RPMI8226 (cell line): Measurements from ENCODE around the gene FNDC3B.
"Not testable (repeated sequence)": the region's sequence is repeated elsewhere in the genome, so short reads cannot be mapped to it uniquely, and the experiment has no call there.

Source experiments
- DNase-seq: peaks from one replicate; pipeline ENCODE4 v3.0.0-alpha.2; 2015

The FNDC3B gene

DNA sequence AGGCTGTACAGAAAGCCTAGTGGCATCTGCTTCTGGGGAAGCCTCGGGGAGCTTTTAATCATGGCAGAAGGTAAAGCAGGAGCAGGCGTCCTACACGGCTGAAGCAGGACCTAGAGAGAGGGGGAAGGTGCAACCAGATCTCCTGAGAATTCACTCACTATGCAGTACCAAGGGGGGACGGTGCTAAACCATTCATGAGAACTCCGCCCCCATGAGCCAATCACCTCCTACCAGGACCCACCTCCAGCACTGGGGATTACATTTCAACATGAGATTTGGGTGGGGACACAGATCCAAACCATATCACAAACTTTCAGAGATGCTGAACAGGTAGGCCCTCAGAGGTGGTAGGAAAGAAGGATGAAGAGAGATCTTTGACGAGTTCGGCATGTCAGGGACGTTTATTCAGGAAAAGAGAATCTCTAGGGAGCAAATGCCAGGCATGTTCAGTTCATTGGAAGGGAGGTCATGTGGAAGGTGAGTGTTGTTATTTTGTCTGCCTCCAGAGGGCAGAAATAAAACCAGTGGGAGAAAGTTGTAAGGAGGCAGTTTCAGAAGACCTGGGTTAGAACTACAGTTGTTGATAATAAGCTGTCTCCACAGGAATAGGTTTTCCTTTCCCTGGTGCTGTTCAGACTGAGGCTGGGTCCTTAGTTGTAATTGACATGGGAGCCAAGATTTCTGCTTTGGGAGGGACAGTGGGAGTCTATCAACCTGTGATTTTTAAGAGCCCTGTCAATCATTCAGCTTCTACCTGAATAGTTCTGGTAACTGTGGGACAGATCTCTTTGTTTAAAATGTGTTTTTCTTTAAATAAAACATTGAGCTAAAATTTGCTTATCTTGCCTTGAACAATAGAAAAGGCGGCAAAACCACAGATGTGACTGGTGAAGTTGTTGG is 4.3 kb upstream of the FNDC3B start:
- peak; percentile 66 for DNase-seq

DNA sequence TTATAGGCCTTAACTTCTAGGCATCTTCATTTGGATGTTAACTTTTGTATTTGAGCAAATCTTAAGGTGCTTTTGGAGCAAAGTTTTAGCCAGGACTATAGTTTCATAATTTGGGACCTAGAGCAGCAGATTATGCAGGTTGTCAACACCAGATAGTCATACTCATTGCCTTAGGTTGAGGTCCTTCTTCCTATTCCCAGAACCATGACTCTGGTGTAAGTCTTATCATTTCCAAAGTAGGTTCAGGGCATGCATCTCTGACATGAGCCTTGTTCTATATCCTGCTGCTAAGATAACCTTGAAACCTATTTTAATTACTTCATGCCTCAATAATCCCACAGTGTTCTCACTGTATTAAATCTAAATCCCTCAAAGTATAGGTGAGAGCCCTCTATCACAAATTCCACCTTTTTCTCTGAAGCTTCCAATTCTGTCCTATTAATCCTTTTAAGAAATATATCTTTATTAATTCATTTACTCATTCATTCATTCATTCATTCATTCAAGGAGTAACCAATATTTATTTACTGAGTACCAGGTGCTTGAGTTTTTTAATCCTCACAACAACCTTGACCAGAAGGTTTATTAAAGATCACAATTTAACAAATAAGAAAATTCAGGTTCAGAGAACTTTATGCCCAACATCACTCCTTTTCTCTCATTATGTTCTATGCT is 2.7 kb upstream of the FNDC3B start:
- no peak for DNase-seq

DNA sequence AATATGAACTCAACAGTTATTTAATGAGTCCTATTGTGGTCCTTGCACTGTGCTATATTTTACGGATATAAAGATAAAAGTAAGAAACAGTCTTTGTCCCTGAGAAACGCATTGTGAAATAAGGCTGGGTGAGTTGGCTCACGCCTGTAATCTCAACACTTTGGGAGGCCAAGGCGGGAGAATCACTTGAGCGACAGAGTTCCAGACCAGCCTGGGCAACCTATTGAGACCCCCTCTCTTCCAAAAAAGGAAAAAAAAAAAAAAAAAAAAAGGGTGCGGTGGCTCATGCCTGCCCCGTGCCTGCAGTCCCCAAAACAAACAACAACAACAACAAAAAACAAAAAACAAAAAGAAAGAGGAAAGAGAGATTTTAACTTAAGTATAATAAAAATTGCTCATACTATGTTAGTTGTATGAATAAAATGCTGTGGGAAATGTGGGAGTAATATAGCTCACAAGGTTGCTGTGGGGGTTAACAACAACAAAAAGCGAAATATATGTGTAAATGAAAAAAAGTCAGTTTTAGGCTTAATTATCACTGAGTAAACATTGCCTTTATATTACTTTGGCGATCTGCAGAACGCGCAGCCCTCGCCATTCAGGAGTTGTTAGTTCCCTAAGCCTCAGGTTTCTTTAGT is 461 bp upstream of the FNDC3B start:
- no peak for DNase-seq

DNA sequence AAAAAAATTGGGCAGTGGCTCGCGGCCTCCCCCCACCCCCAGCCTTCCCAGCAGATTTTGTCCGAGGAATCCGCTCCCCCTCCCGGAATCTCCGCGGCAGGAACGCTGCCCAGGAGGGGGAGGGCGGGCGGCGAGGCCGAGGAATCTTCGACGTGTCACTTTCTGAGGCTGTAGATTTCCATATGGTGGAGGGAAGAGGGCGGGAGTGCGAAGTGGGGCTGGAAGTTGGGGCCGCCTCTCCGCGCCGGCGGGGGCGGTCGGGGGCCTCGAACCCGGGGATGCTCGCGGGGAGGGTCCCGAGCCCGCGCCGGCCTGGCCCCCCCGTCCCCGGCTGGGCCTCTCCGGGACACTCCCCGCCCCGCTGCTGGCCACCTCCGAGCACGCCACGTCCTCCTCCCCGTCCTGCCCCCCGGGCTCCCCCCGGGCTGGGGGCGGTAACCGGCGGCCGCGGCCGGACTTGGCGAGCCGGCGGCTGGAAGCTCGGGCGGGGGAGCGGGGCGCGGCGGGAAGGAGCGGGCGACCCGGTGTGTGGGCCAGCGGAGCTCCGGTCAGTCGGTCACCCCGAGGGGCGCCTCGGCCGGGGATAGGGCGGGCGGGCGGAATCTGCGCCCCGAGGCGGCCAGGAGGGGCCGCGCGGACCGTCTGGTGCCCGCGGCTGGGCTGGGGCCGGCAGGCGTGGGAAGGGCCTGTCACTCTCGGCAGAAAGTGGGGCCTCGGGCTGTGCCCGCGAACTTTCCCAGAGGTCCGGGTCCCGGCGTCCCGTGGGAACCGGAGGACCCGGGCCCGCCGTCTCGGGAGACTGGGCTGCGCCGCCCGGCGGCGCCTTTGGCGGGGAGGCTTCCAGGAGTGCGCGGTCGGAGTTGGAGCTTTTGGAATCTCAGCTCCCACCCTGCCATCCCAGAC is 951 bp downstream of the FNDC3B start:
- peak; percentile 70 for DNase-seq

DNA sequence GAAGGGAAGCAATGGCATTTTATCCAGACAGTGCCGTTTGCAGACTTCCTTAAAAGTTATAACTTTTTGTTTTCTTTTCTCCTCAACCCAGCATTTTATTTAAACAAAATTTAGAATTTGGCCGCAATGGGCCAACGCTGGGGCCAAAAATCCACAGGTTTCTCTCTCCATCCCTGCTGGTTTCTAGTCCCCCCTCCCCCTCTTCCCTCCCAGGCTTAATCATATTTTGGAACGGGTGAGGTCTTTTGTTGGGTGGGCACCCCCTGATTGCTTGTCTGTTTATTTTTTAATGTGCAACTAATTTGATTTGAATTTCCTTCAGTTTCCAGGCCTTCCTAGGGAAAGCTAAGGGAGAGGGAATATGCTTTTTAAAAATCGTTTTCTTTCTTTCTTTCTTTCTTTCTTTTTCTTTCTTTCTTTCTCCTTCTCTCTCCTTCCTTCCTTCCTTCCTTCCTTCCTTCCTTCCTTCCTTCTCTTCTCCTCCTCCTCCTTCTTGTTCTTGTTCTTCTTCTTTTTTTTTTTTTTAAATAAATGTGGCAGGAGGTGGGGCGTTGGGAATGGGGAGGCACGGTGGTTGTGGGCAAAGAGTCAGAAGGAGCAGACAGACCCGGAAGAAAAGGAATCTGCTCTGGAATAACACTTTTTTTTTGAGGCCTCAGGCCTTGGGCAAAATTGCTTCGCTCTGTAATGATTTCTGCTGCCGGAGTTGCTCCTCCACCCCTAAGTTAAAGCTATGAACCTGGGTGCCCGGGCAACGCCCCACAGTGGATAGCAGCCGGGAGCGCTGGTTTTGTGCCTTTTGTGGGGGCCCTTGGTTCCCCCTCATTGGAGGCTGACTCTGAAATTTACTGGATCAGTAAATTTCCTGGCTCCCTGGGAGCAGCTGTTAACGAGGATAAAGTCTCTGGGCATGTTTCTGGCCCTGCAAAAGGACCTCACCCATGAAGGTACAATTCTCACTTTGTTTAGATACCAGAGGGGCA is 1.9 kb downstream of the FNDC3B start:
- peak; percentile 42 for DNase-seq

DNA sequence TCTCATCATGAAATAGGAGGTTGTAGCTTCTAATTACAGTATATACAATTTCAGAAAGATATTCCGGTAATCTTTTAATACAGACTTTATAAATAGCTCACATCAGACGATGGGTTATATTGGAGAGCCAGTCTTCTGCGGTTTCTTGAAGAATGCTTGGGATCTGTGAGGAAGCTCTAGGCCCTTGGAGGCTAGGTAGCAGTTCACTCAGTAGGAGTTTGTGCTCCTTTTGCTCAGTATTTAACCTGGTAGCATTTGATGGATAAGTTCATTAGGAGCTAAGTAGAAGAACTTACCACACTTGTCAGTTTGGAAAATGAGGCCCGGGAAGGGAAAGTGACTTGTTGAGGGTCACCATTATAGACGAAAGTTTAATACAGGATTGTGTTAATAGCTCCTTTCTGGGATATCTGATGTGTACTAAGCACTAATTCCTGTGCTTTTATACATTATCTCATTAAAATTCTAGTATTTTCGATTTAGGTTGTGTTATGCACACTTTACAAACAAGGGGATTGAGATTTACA is 2.8 kb downstream of the FNDC3B start:
- no peak for DNase-seq

DNA sequence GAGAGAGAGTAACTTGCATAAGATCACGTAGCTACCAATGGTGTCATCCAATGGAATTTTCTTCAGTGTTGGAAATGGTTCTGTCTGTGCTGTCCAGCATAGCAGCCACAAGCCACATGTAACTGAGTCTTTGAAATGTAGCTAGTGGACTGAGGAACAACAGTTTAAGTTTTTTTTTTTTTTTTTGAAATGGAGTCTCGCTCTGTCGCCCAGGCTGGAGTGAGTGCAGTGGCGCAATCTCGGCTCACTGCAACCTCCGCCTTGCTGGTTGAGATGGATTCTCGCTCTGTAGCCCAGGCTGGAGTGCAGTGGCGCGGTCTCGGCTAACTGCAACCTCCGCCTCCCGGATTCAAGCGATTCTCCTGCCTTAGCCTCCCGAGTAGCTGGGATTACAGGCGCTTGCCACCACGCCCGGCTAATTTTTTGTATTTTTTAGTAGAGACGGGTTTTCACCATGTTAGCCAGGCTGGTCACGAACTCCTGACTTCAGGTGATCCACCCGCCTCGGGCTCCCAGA is 3.3 kb downstream of the FNDC3B start:
- not testable (repeated sequence) for DNase-seq

DNA sequence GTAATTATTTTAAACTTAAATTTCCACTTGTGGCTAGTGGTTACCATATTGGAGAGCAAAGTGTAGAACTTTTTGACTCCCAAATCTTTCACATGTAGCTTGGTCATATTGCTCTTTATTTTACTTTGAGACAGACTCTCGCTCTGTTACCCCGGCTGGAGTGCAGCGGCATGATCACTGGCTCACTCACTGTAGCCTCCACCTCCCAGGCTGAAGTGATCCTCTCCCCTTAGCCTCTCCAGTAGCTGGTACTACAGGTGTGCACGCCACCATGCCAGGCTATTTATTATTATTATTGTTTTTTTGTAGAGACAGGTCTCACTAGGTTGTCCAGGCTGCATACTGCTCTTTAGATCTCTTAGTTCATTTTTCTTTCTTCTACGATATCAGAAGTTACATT is 3.9 kb downstream of the FNDC3B start:
- DNase-seq = no peak

DNA sequence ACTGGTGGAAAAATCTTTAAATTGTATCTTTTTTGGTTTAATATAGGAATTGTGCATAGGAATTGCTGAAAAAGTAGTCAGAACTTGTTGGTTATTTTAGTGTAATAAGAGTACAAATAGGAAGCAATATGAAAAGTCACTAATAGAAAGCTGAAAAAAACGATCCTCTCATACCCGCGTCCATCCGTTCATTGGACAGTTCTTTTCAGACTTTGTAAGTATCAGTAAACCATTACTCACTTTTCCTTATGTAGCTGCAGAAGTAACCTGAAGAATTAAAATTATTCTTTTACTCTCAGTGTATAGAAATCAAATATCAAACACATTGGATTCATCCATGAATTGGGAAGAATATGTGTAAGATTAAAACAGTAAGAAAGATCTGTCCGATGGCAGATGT is 4.4 kb downstream of the FNDC3B start:
- DNase-seq = peak; percentile 34

DNA sequence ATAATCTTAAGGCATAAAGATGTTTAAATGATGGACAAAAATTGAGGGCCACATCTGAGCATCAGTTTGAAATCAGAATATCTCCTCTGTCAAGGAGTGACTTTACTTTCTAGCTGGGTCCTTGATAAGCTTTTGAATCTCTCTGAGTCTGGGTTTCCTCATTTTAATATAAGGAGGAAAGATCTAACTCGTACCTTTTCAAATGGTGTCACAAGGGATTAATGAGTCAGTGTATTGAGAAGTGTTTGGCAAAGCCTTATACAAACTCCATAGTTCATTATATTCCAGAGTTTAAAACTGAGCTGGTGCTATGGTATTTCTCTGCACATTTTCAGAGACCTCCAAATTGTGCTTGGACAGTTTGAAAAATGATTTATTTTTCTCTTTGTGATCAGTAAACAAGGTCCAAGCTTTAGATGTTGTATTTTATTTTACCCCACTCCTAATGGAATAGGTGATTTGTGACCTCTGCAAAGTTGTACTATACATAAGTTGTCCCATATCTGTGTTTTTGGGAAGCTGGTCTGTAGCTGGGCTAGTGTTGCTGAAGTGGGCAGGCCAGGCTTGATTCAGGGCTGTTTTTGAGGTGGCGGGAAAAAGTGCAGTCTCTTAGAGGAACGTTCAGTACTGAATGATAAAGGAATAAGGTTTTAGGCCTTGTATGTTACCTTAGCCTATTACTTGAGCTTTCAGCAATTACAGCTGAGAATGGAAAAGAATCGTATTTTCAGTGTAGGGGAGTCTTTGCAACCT is 5.6 kb downstream of the FNDC3B start:
- DNase-seq = no peak

DNA sequence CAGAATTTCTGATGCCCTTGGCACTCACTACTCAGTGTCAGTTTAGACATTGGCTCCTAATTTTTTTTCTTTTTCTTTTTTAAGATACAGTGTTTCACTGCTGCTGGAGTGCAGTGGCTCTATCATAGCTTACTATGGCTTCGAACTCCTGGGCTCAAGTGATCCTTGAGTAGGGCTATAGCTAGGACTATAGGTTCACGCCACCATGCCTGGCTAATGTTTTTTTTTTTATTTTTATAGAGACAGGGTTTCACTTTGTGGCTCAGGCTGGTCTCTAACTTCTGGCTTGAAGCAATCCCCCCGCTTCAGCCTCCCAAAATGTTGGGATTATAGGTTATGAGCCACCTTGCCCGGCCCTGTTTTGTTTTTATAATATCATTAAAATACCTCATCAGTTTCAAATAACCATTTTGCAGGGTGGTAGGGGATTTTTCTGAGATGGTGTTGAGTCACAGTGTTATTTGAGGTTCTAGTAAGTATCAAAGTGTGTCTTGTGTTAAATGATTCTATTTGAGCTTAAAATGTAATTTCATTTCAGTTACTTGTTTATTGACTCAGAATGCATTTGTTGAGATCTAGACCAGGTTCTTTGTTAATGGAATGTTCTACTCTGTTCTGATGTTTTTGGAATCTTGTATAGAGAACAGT is 7.0 kb downstream of the FNDC3B start:
- DNase-seq = no peak

DNA sequence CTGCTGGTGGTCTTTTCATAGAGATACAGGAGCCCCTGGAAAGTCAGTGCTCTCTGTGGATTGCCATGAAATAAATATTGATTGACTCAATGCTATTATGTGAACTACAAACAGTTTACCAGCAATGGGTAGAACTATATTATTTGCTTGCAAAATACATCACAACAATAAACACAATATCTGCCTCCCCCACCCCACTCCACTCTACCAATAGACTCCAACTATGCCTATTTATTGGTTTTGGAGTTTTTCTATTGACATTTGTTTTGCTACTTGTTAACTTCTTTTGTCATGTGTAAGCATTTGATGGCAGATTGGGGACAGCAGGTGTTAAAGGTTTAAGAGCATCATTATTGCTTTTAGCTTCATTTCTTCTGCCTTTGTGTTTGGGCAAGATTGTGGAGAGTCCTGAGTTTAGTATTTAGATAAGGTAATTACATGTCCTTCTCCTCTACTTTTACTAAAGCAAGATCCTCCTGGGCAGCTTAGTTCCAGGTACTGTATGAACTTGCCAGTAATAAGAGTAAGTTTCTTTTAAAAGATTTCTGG is 8.3 kb downstream of the FNDC3B start:
- DNase-seq = no peak

DNA sequence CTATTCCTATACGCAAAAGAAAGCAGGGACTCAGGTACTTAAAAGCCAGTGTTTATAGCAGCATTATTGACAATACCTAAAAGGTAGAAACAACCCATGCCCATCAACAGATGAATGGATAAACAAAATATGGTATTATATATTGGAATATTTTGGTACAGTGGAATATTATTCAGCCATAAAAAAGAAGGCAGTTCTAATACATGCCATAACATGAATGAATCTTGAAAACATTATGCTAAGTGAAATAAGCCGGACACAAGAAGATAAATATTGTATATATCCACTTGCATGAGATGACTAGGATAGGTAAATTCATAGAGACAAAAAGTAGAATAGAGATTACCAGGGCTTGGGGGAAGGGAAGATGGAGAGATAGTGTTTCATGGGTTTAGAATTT is 9.2 kb downstream of the FNDC3B start:
- no peak for DNase-seq

DNA sequence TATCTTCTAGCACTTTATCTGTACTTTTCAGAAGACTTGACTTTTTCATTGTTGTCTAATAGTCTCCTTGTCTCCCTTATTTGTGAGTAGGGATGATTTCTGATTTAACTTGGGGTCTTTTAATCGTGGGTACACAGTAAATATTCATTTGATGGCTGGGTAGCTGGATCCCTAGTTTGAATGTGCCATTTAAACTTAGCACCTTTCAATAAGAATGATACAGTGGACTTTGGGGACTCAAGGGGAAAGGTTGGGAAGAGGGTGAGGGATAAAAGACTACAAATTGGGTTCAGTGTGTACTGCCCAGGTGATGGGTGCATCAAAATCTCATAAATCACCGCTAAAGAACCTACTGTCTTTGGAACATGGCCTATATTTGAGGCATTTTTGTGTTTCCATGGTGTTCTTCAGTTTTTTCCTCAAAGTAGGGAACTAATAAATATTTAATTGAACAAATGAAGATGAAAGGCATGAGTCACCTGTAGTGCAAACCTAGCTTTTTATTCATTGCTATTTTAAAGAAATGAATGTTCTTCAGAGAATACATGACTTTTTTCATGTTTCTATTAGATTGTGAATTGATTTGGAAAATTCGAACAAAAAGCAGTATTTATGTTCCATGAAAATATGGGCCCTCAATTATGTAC is 12.1 kb downstream of the FNDC3B start:
- DNase-seq = no peak

DNA sequence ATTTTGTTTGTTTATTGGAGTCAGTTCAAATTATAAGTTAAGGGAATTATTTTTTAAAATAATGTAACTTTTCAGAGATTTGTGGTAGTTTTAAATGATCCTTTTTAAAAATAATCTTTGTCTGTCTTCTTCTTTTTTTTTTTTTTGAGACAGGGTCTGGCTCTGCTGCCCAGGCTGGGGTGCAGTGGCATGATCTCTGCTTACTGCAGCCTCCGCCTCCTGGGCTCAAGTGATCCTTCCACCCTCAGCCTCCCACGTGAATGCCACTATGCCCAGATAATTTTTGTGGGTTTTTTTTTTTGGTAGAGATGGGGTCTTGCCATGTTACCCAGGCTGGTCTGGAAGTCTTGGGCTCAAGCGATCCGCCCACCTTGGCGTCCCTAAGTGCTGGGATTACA is 12.6 kb downstream of the FNDC3B start:
- no peak for DNase-seq

DNA sequence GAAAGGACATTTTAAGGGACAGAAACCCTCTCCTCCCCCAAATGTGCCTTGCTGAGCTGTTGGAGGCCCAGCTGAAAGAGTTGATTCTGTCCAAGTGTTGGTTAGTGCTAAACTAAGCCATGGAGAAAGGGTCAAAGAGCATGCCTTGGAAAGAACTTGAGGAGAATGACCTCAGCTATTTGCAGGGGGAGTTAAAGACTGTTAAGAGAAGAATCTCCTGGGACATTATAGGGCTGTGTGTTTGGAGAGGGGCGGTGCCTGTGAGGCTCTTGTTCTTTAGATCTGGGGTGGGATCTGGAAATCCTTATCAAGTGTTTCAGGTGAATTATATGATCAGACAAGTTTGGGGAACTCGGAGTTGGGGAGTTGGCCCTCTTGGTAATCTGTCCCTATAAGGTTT is 13.0 kb downstream of the FNDC3B start:
- no peak for DNase-seq

DNA sequence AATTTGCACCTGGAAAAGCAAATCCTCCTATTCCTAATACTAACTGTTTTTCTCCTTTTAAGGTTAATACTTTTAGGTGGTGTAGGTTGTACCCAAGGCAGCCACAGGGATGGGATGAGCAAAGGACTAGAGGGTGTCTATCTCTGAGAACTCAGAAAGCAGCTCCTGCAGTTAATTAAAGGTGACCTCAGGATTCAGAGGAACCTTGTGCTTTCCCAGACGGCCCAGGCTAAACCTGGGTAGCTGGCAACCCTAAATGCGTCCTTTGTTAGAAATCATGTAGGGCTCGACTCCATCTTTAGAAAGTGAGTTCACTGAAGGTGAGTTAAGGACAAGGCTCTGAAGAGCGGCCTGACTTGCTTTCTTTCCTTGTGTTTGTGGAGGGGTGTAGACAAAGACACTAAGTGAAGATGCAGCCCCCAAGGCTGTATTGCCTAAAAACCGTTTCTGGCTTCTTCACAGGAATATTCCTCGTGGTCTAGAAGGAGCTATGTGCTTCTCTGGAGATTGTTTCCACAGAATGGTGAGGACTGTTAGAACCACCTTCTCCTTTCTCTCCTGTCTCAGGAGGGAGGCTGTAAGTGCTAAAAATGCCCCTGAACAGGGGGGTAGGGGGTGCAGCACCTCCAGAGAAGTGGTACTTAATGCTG is 14.9 kb downstream of the FNDC3B start:
- DNase-seq = no peak

DNA sequence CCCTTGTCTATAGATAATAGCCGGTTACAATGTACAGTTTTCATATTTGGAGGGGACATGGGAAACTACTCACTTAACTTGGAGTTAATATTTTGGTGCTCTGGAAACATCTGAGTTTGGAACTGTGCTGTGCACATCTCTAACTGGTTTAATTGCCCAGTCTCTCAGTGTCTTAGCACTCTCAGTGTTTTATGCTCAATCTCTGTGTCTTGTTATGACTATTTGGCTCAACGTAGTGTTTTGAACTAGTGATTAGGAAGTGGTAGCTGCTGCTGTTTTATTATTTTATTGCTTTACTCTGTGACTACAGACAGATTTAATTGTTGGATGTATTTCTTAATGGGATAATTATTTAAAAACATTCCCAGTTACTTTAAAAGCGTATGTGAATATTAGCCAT is 17.0 kb downstream of the FNDC3B start:
- DNase-seq = no peak
